Fibroblast of lung (primary cell): ENCODE measurements around the gene PRAMEF14. TPM values are rescaled to one million over a fixed set of nuclear protein-coding genes. Genes with fewer than 3 reads are reported as not detected.
"Not testable (repeated sequence)": the region's sequence is repeated elsewhere in the genome, so short reads cannot be mapped to it uniquely, and the experiment has no call there.

Experiments used
- DNase-seq, 2 donors: peaks; one replicate each; pipeline versions ENCODE4 v3.0.0 to v3.0.0-alpha.2; 2010; ENCODE audit warnings: low read depth in 2 of 2
- H2AFZ ChIP-seq: 2 replicates; pipeline ENCODE4 v1.5.1; 2012; ENCODE audit warnings: low read length, control low read depth, inconsistent platforms
- H3K27ac ChIP-seq: 2 replicates; pipeline ENCODE4 v1.5.1; 2011; ENCODE audit warnings: low read length, control low read depth; ENCODE audit not compliant: insufficient read depth
- H3K27me3 ChIP-seq: 2 replicates; pipeline ENCODE4 v1.5.1; 2011; ENCODE audit warnings: mild to moderate bottlenecking, low read length; ENCODE audit not compliant: control insufficient read depth, insufficient read depth
- H3K36me3 ChIP-seq: 2 replicates; pipeline ENCODE4 v1.5.1; 2011; ENCODE audit warnings: low read length; ENCODE audit not compliant: control insufficient read depth, insufficient read depth
- H3K4me1 ChIP-seq: 2 replicates; pipeline ENCODE4 v1.5.1; 2011; ENCODE audit warnings: low read length; ENCODE audit not compliant: control insufficient read depth, insufficient read depth; ENCODE audit errors: extremely low read depth
- H3K4me2 ChIP-seq: 2 replicates; pipeline ENCODE4 v1.5.1; 2011; ENCODE audit warnings: low read length, control low read depth; ENCODE audit not compliant: insufficient read depth; ENCODE audit errors: extremely low read depth
- H3K4me3 ChIP-seq, 4 experiments: fragments of 200-600 bp in 1 of 4; sonication (generic) in 1 of 4; replicated peaks in 1 of 4; 2 replicates each; pipeline ENCODE4 v1.5.1; 2011 to 2016; ENCODE audit warnings: low read length in 4 of 4, low read depth in 3 of 4, mild to moderate bottlenecking in 3 of 4, control low read depth in 2 of 4, inconsistent platforms in 1 of 4, mixed read lengths in 1 of 4; ENCODE audit not compliant: insufficient read depth in 1 of 4; ENCODE audit errors: control extremely low read depth in 1 of 4
- H3K79me2 ChIP-seq: 2 replicates; pipeline ENCODE4 v1.5.1; 2012; ENCODE audit warnings: mild to moderate bottlenecking, low read length, inconsistent platforms; ENCODE audit not compliant: control insufficient read depth, insufficient read depth
- H3K9ac ChIP-seq: 2 replicates; pipeline ENCODE4 v1.5.1; 2011; ENCODE audit warnings: mild to moderate bottlenecking, low read length, control low read depth; ENCODE audit not compliant: insufficient read depth
- H3K9me3 ChIP-seq: 2 replicates; pipeline ENCODE4 v1.5.1; 2012; ENCODE audit warnings: low read depth, low read length; ENCODE audit not compliant: control insufficient read depth, insufficient read depth
- H4K20me1 ChIP-seq: 2 replicates; pipeline ENCODE4 v1.5.1; 2011; ENCODE audit warnings: low read length; ENCODE audit not compliant: control insufficient read depth, insufficient read depth; ENCODE audit errors: extremely low read depth
- polyA plus RNA-seq, 2 donors: library from polyadenylated mRNA; depleted of rRNA in 1 of 2; stranded (reverse) in 1 of 2; unstranded in 1 of 2; fragments of >200 nt; gene quantifications; 2 replicates each; pipeline ENCODE4 v1.2.1, GENCODE V29; 2011 to 2012; ENCODE audit warnings: missing spikeins in 1 of 2
- total RNA-seq: library from RNA; depleted of rRNA; stranded (reverse); fragments of >200 nt; gene quantifications from 2 replicates; pipeline ENCODE4 v1.2.1, GENCODE V29; 2014
- TF ChIP-seq, protein P1 (sequence below), 2 donors: IDR thresholded peaks in 1 of 2; conservative IDR thresholded peaks in 1 of 2; 1 replicate in 1 of 2; 2 replicates in 1 of 2; pipeline ENCODE4 v1.5.1; 2011 to 2012; ENCODE audit warnings: low read length in 2 of 2, control low read depth in 1 of 2, inconsistent platforms in 1 of 2, low read depth in 1 of 2, mild to moderate bottlenecking in 1 of 2

The PRAMEF14 gene
- total and polyA plus RNA-seq, 2 donors (not counting 1 experiment from before 2014, with no cell fraction given): not detected

DNA sequence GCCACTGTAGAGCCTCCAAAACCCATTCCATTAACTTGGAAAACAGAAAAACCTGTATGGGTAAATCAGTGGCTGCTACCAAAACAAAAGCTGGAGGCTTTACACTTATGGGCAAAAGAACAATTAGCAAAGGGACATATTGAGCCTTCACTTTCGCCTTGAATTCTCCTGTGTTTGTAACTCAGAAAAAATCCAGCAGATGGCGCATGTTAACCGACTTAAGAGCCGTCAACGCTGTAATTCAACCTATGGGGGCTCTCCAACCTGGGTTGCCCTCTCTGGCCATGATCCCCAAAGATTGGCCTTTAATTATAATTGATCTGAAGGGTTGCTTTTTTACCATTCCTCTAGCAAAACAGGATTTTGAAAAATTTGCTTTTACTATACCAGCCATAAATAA, 9.8 kb upstream of the PRAMEF14 start:
- H3K9ac ChIP-seq: not testable (repeated sequence)

DNA sequence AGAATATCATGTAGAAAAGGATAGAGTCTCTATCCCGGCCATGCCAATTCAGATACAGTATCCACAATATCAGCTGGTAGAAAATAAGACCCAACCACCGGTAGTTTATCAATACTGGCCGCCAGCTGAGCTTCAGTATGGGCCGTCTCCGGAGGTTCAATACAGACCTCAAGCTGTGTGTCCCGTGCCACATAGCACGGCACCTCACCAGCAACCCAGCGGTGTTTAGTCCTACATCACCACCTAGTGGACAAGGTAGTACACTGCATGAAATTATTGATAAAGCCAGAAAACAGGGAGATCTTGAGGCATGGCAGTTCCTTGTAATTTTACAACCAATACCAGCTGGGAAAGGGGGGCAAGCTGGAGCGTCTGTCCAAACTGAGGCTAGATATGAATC, 7.5 kb upstream of the PRAMEF14 start:
- DNase-seq, H2AFZ ChIP-seq, H3K36me3 ChIP-seq, H4K20me1 ChIP-seq, H3K79me2 ChIP-seq, H3K9ac ChIP-seq, H3K27ac ChIP-seq, H3K4me2 ChIP-seq, H3K27me3 ChIP-seq, H3K4me3 ChIP-seq, H3K9me3 ChIP-seq, H3K4me1 ChIP-seq: not testable (repeated sequence)

More for the DNA sequence above, 9.8 kb upstream of the PRAMEF14 start:
- H3K4me3 ChIP-seq, H4K20me1 ChIP-seq, H3K27me3 ChIP-seq, H3K79me2 ChIP-seq, H2AFZ ChIP-seq, H3K36me3 ChIP-seq, H3K4me1 ChIP-seq, H3K9me3 ChIP-seq, H3K27ac ChIP-seq, H3K4me2 ChIP-seq: not testable (repeated sequence)
- TF ChIP-seq, protein P1, sequence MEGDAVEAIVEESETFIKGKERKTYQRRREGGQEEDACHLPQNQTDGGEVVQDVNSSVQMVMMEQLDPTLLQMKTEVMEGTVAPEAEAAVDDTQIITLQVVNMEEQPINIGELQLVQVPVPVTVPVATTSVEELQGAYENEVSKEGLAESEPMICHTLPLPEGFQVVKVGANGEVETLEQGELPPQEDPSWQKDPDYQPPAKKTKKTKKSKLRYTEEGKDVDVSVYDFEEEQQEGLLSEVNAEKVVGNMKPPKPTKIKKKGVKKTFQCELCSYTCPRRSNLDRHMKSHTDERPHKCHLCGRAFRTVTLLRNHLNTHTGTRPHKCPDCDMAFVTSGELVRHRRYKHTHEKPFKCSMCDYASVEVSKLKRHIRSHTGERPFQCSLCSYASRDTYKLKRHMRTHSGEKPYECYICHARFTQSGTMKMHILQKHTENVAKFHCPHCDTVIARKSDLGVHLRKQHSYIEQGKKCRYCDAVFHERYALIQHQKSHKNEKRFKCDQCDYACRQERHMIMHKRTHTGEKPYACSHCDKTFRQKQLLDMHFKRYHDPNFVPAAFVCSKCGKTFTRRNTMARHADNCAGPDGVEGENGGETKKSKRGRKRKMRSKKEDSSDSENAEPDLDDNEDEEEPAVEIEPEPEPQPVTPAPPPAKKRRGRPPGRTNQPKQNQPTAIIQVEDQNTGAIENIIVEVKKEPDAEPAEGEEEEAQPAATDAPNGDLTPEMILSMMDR (conservative IDR thresholded peaks at IDR 0.05 in 1 of 2, IDR thresholded peaks at IDR 0.05 in 1 of 2; ENCODE audit: low read depth in 1 of 2, low read length in 2 of 2): peak; percentile 27 to 48
- peak; percentile 27 to 55 for DNase-seq

DNA sequence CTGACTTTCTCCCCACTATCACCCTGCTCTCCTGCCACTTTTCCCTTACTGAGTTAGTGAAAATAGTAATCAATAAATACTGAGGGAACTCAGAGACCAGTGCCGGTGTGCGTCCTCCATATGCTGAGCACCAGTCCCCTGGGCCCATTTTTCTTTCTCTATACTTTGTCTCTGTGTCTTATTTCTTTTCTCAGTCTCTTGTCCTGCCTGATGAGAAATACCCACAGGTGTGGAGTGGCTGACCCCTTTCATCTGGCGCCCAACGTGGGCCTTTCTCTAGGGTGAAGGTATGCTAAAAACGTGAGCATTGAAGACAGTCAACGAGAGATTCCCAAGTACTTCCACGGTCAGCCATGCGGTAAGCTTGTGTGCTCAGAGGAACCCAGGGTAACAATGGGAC, 6.5 kb upstream of the PRAMEF14 start:
- not testable (repeated sequence) for H3K4me3 ChIP-seq, H3K4me2 ChIP-seq

DNA sequence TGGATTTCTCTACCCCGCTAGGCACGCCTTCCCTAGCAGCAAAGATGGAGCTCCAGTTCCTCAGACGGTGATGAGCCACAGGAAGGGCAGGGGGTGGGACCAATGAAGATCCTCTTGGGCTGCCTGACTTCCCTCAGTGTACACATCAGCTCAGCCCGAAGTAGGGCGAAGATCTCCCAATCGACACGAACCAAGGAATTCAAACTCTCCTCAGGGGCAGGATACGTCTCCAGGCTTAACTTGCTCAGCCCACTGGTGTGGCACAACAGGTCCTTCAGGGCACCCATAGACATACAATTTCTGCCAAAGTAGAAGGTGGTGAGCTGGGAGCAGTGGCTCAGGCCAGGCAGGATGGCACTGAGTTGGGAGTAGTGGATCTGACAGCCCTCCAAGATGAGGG, 4.4 kb downstream of the PRAMEF14 start:
- H4K20me1 ChIP-seq, H3K79me2 ChIP-seq, H3K4me1 ChIP-seq, H3K9ac ChIP-seq, H3K27ac ChIP-seq, H2AFZ ChIP-seq, H3K4me3 ChIP-seq, H3K4me2 ChIP-seq, DNase-seq, H3K36me3 ChIP-seq, H3K9me3 ChIP-seq, H3K27me3 ChIP-seq: not testable (repeated sequence)

More for the DNA sequence above, 6.5 kb upstream of the PRAMEF14 start:
- not testable (repeated sequence) for H4K20me1 ChIP-seq, H3K36me3 ChIP-seq, H3K27ac ChIP-seq, H3K9me3 ChIP-seq, H3K27me3 ChIP-seq, H2AFZ ChIP-seq, H3K79me2 ChIP-seq, DNase-seq, H3K4me1 ChIP-seq, H3K9ac ChIP-seq

DNA sequence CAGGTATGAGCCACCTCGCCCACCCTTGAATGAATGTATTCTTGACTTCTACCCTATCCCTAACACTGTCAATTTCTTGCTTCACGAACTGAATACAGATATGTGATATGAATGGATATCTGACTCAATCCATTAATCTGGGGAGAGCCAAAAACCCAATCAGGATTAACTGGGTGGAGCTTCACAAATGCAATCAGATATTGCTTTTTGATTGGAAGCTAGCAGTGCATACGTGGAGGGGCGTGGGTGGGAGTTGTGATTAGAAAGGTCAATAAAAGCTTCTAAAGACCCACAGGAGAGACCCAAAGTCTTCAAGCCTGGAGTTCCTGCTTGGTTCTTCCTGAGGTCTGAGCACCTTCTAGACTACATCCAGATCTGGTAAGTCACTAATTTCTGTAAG, 31.7 kb downstream of the PRAMEF14 start, which contains the start of gene PRAMEF15:
Gene PRAMEF15 (plus strand): TSS at position 301 of the 400 bp plus-strand sequence. CDS start 2,827 bp downstream, outside the sequence.
- not testable (repeated sequence) for H3K79me2 ChIP-seq, H4K20me1 ChIP-seq, DNase-seq, H3K27ac ChIP-seq, H3K4me3 ChIP-seq, H3K9ac ChIP-seq, H3K27me3 ChIP-seq, H3K4me1 ChIP-seq, H2AFZ ChIP-seq, H3K36me3 ChIP-seq, H3K4me2 ChIP-seq, H3K9me3 ChIP-seq

DNA sequence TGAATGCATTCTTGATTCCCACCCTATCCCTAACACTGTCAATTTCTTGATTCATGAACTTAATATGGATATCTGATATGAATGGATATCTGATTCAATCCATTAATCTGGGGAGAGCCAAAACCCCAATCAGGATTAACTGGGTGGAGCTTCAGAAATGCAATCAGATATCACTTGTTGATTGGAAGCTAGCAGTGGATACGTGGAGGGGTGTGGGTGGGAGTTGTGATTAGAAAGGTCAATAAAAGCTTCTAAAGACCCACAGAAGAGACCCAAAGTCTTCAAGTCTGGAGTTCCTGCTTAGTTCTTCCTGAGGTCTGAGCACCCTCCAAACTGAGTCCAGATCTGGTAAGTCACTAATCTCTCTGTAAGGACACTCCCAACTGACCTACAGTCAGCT, 43.7 kb downstream of the PRAMEF14 start, which contains the start of gene PRAMEF33:
Gene PRAMEF33 (plus strand): TSS at position 301 of the 400 bp plus-strand sequence. CDS start 2,416 bp downstream, outside the sequence.
- not testable (repeated sequence) for H3K27me3 ChIP-seq, H3K79me2 ChIP-seq, H3K36me3 ChIP-seq, H3K27ac ChIP-seq, H4K20me1 ChIP-seq, H3K9me3 ChIP-seq, H3K9ac ChIP-seq, H3K4me1 ChIP-seq, DNase-seq, H2AFZ ChIP-seq, H3K4me2 ChIP-seq, H3K4me3 ChIP-seq
